ENCODE results near the gene CNIH3. TPM values are rescaled to one million over a fixed set of nuclear protein-coding genes. Genes with fewer than 3 reads are reported as not detected.

Gene CNIH3
- total RNA-seq, 3 donors from 2014 or later: 3.8 to 5.2 (median 4.4) TPM

- Histone ChIP-seq H3K27ac (no peak overlapping the region), H3K4me3 (no peak overlapping the region), H3K9me3 (no peaks in the 10 kb centered on the region), H3K27me3 (no peaks in the 10 kb centered on the region), H3K36me3 (no peaks in the 10 kb centered on the region), H3K4me1 (no peaks in the 10 kb centered on the region)
- intact Hi-C loops (cut with DNase I; ENCODE audit: low total_unique reads): loop anchor here (2.0 kb wide), 1 partner anchor 63 kb away; no protein-coding TSS in a partner anchor
- DNase-seq (ENCODE audit: low spot score in 2 of 2): no peak
- TF ChIP-seq POLR2A (IDR thresholded peaks at IDR 0.05) (no peak), POLR2AphosphoS5 (IDR thresholded peaks at IDR 0.05) (no peak), CTCF (IDR thresholded peaks at IDR 0.05) (no peak)
Measured at GRCh38 chr1:224769452-224770335, 153.6 kb downstream of the CNIH3 start.

GRCh38 chr1:224770336-224770693 lies 154.2 kb downstream of the CNIH3 start:
- intact Hi-C loops (cut with DNase I; ENCODE audit: low total_unique reads): loop anchor here (2.0 kb wide), 1 partner anchor 64 kb away; no protein-coding TSS in a partner anchor
- no peak for DNase-seq (ENCODE audit: low spot score in 2 of 2)
- Histone ChIP-seq H3K27ac (no peak overlapping the region), H3K36me3 (no peaks in the 10 kb centered on the region), H3K4me3 (no peak overlapping the region), H3K4me1 (no peaks in the 10 kb centered on the region), H3K27me3 (no peaks in the 10 kb centered on the region), H3K9me3 (no peaks in the 10 kb centered on the region)
- no peak for TF ChIP-seq CTCF (IDR thresholded peaks at IDR 0.05)
- TF ChIP-seq POLR2AphosphoS5 (IDR thresholded peaks at IDR 0.05): no peak
- no peak for TF ChIP-seq POLR2A (IDR thresholded peaks at IDR 0.05)

- H3K4me3 ChIP-seq: no peak overlapping the region
- TF ChIP-seq CTCF (IDR thresholded peaks at IDR 0.05) (no peak), POLR2A (IDR thresholded peaks at IDR 0.05) (no peak), POLR2AphosphoS5 (IDR thresholded peaks at IDR 0.05) (no peak)
- H3K36me3 ChIP-seq: no peaks in the 10 kb centered on the region
- H3K27ac ChIP-seq: no peak overlapping the region
- H3K9me3 ChIP-seq: no peaks in the 10 kb centered on the region
- DNase-seq (ENCODE audit: low spot score in 2 of 2): no peak
- intact Hi-C loops (cut with DNase I; ENCODE audit: low total_unique reads): no loop called here
- no peaks in the 10 kb centered on the region for H3K4me1 ChIP-seq
- no peaks in the 10 kb centered on the region for H3K27me3 ChIP-seq
Measured at GRCh38 chr1:224773646-224774045, 157.5 kb downstream of the CNIH3 start.

- no peaks in the 10 kb centered on the region for H3K27me3 ChIP-seq
- TF ChIP-seq CTCF (IDR thresholded peaks at IDR 0.05) (no peak), POLR2A (IDR thresholded peaks at IDR 0.05) (no peak), POLR2AphosphoS5 (IDR thresholded peaks at IDR 0.05) (no peak)
- H3K4me1 ChIP-seq: no peaks in the 10 kb centered on the region
- H3K4me3 ChIP-seq: no peak overlapping the region
- no peak for DNase-seq (ENCODE audit: low spot score in 2 of 2)
- H3K9me3 ChIP-seq: no peaks in the 10 kb centered on the region
- intact Hi-C loops (cut with DNase I; ENCODE audit: low total_unique reads): no loop called here
- no peaks in the 10 kb centered on the region for H3K36me3 ChIP-seq
- H3K27ac ChIP-seq: no peak overlapping the region
Measured at GRCh38 chr1:224774378-224774777, 158.3 kb downstream of the CNIH3 start.

- no peaks in the 10 kb centered on the region for H3K27me3 ChIP-seq
- H3K4me1 ChIP-seq: no peaks in the 10 kb centered on the region
- no peak overlapping the region for H3K4me3 ChIP-seq
- no peak overlapping the region for H3K27ac ChIP-seq
- H3K36me3 ChIP-seq: no peaks in the 10 kb centered on the region
- H3K9me3 ChIP-seq: no peaks in the 10 kb centered on the region
- intact Hi-C loops (cut with DNase I; ENCODE audit: low total_unique reads): no loop called here
- no peak for DNase-seq (ENCODE audit: low spot score in 2 of 2)
- TF ChIP-seq CTCF (IDR thresholded peaks at IDR 0.05): no peak
- TF ChIP-seq POLR2A (IDR thresholded peaks at IDR 0.05): no peak
- TF ChIP-seq POLR2AphosphoS5 (IDR thresholded peaks at IDR 0.05): no peak
Measured at GRCh38 chr1:224777180-224777579, 161.1 kb downstream of the CNIH3 start.

All from breast epithelium (tissue), 4 donors.